Karpas-422 (cell line): ENCODE data around the gene MSH3. TPM values are rescaled to one million over a fixed set of nuclear protein-coding genes. Genes with fewer than 3 reads are reported as not detected.
"Not testable (repeated sequence)": the region's sequence is repeated elsewhere in the genome, so short reads cannot be mapped to it uniquely, and the experiment has no call there.

Source experiments
- DNase-seq: peaks from one replicate; pipeline ENCODE4 v3.0.0-alpha.2; 2015
- H2AFZ ChIP-seq: fragments of 200-600 bp; sonication (generic); 2 replicates; pipeline ENCODE4 v1.6.1; 2014; ENCODE audit warnings: antibody characterized with exemption, low read length, mixed read lengths
- H3K27ac ChIP-seq: fragments of 200-600 bp; sonication (generic); 2 replicates; pipeline ENCODE4 v1.5.1; 2014; ENCODE audit warnings: mild to moderate bottlenecking, low read length, moderate library complexity
- H3K27me3 ChIP-seq: fragments of 200-600 bp; sonication (generic); 2 replicates; pipeline ENCODE4 v1.6.1; 2014; ENCODE audit warnings: low read length, mixed read lengths
- H3K36me3 ChIP-seq: fragments of 200-600 bp; sonication (generic); 2 replicates; pipeline ENCODE4 v1.6.1; 2014; ENCODE audit warnings: low read length, mixed read lengths; ENCODE audit not compliant: insufficient read depth
- H3K4me1 ChIP-seq: fragments of 200-600 bp; sonication (generic); 2 replicates; pipeline ENCODE4 v1.6.1; 2014; ENCODE audit warnings: mild to moderate bottlenecking, low read length, mixed read lengths
- H3K4me2 ChIP-seq: fragments of 200-600 bp; sonication (generic); 2 replicates; pipeline ENCODE4 v1.6.1; 2014; ENCODE audit warnings: low read length, low read depth, mild to moderate bottlenecking; ENCODE audit not compliant: poor library complexity, severe bottlenecking
- H3K4me3 ChIP-seq: fragments of 200-600 bp; sonication (generic); 2 replicates; pipeline ENCODE4 v1.5.1; 2014; ENCODE audit warnings: mild to moderate bottlenecking, antibody characterized with exemption, low read length, mixed read lengths
- H3K79me2 ChIP-seq: fragments of 200-600 bp; sonication (generic); 2 replicates; pipeline ENCODE4 v1.6.1; 2014; ENCODE audit warnings: mild to moderate bottlenecking, low read length, mixed read lengths
- H3K9ac ChIP-seq: fragments of 200-600 bp; sonication (generic); 2 replicates; pipeline ENCODE4 v1.6.0; 2014; ENCODE audit warnings: low read length
- H3K9me2 ChIP-seq: fragments of 200-600 bp; sonication (generic), shearing (Covaris generic); replicated peaks from 2 replicates; pipeline ENCODE4 v1.6.0; 2014; ENCODE audit warnings: mild to moderate bottlenecking, low read length, moderate library complexity; ENCODE audit not compliant: insufficient read depth
- H3K9me3 ChIP-seq: fragments of 300-700, 200-600 bp; sonication (generic); 2 replicates; pipeline ENCODE4 v1.6.1; 2014; ENCODE audit warnings: low read length, mixed read lengths
- H4K20me1 ChIP-seq: fragments of 200-600 bp; sonication (generic); 2 replicates; pipeline ENCODE4 v1.6.1; 2014; ENCODE audit warnings: mild to moderate bottlenecking, antibody characterized with exemption, low read length, low read depth; ENCODE audit not compliant: insufficient read depth
- total RNA-seq: library from RNA; depleted of rRNA; stranded (reverse); fragments of >200 nt; shearing (Covaris generic); gene quantifications from 2 replicates; pipeline ENCODE4 v1.2.3, GENCODE V29; 2014; ENCODE audit warnings: low replicate concordance

MSH3 gene
- total RNA-seq, 1 experiment from 2014 or later, result 24.6 TPM

DNA sequence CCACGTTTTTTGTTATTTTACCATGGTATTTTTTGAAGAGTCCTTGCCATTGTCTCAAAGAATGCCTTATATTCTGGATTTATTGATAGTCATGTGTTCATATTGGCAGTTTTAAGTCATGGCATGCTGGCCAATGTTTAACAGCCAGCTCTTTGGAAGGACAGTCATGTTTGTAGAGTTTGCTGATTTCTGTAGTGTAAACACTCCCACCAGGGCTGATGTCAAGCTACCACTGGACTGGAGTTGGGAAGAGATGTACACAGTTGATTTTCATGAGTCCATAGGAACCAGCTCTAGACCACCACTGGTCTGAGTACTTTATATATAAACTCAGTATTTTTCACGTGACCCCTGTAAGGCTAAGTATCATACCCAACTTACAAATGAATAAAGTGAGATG is 125.6 kb downstream of the MSH3 start:
- Histone ChIP-seq H3K9me2 (no peaks in the 10 kb centered on the region), H3K4me3 (no peak overlapping the region), H3K27me3 (no peaks in the 10 kb centered on the region), H4K20me1 (no peaks in the 10 kb centered on the region), H3K36me3 (peaks cover 16% of the 10 kb centered on the region; the same call in 1 of the 2 replicates), H3K27ac (no peak overlapping the region), H3K4me1 (no peaks in the 10 kb centered on the region), H3K9ac (no peak overlapping the region), H3K79me2 (no peaks in the 10 kb centered on the region), H3K4me2 (no peak overlapping the region), H3K9me3 (no peaks in the 10 kb centered on the region), H2AFZ (no peak overlapping the region)
- no peak for DNase-seq

DNA sequence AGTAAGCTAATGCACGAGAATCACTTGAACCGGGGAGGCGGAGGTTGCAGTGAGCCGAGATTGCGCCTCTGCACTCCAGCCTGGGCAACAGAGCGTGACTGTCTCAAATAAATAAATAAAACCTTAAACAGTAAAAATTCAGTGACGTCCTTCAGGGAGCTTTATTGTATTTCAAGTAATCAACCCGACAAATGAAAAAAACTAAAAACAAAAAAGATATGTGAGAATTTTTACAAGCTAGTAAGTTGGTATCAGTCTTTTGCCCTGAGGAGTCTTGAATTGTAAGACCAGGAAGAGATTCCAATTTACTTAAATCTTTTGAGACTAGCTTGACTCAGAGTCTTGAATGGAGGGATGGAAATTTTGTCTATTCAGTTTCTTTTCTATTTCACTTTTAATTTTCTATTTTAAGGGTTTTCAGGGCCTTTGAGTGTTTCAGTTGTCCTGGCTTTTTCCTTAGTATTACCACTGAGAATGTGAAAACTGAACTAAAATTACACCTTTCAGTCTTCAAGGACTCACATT is 126.4 kb downstream of the MSH3 start:
- H3K36me3 ChIP-seq, result peaks cover 16% of the 10 kb centered on the region; the same call in 1 of the 2 replicates
- no peaks in the 10 kb centered on the region for H3K4me1 ChIP-seq
- no peaks in the 10 kb centered on the region for H4K20me1 ChIP-seq
- no peaks in the 10 kb centered on the region for H3K27me3 ChIP-seq
- no peak overlapping the region for H3K9ac ChIP-seq
- no peaks in the 10 kb centered on the region for H3K9me3 ChIP-seq
- H3K4me2 ChIP-seq, result no peak overlapping the region
- no peak overlapping the region for H3K27ac ChIP-seq
- H3K9me2 ChIP-seq, result no peaks in the 10 kb centered on the region
- no peaks in the 10 kb centered on the region for H3K79me2 ChIP-seq
- H2AFZ ChIP-seq, result no peak overlapping the region
- no peak for DNase-seq
- H3K4me3 ChIP-seq, result no peak overlapping the region

- DNase-seq, result no peak
- Histone ChIP-seq H3K9me3 (no peaks in the 10 kb centered on the region), H3K79me2 (no peaks in the 10 kb centered on the region), H4K20me1 (no peaks in the 10 kb centered on the region), H2AFZ (no peak overlapping the region), H3K27me3 (no peaks in the 10 kb centered on the region), H3K27ac (no peak overlapping the region), H3K4me1 (no peaks in the 10 kb centered on the region), H3K36me3 (peaks cover 16% of the 10 kb centered on the region; the same call in 1 of the 2 replicates), H3K9ac (no peak overlapping the region), H3K4me2 (no peak overlapping the region), H3K9me2 (no peaks in the 10 kb centered on the region), H3K4me3 (no peak overlapping the region)
Measured at GRCh38 chr5:80781356-80781755, 126.9 kb downstream of the MSH3 start.

DNA sequence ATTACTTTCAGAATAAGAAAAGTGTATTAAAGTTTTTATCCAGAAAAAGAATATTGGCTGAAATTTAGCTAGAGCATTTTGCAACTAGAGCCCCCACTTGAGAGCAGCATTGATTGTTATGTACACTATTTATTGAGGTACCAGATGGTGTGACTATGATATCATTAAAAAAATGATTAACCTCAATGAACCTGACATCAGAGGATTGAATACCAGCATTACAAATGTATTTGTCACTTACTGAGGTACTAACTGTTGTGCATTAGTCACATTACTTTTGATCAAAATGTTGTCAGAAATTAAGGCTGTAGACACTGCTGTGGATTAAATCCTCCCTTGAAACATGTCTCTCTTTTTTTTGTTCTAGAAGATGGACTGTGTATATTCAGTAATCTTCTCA is 128.2 kb downstream of the MSH3 start:
- DNase-seq, result no peak
- no peaks in the 10 kb centered on the region for H3K27me3 ChIP-seq
- no peaks in the 10 kb centered on the region for H3K79me2 ChIP-seq

GRCh38 chr5:80783751-80784150 is 129.3 kb downstream of the MSH3 start:
- H3K79me2 ChIP-seq, H3K4me2 ChIP-seq, H4K20me1 ChIP-seq, H3K9me2 ChIP-seq, DNase-seq, H3K4me1 ChIP-seq, H2AFZ ChIP-seq, H3K27me3 ChIP-seq, H3K4me3 ChIP-seq, H3K9ac ChIP-seq, H3K27ac ChIP-seq, H3K9me3 ChIP-seq: not testable (repeated sequence)
- H3K36me3 ChIP-seq, result peaks cover 16% of the 10 kb centered on the region; the same call in 1 of the 2 replicates

More for the DNA sequence above, 128.2 kb downstream of the MSH3 start:
- Histone ChIP-seq H3K36me3 (peaks cover 16% of the 10 kb centered on the region; the same call in 1 of the 2 replicates), H3K4me3 (no peak overlapping the region), H3K4me1 (no peaks in the 10 kb centered on the region), H3K4me2 (no peak overlapping the region), H4K20me1 (no peaks in the 10 kb centered on the region), H3K9me3 (no peaks in the 10 kb centered on the region), H3K9me2 (no peaks in the 10 kb centered on the region), H3K27ac (no peak overlapping the region), H2AFZ (no peak overlapping the region), H3K9ac (no peak overlapping the region)

DNA sequence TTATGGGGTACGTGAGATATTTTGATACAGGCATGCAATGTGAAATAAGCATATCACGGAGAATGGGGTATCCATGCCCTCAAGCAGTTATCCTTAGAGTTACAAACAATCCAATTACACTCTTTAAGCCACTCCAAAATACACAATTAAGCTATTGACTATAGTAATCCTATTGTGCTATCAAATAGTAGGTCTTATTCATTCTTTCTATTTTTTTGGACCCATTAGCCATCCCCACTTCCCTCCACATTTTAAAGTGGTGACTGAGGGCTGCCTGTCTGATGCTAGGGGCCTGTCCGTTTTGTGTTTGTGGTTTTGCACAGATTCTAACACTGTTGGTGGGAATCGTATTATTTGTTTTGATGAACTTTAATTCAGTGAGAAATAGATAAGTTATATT is 130.0 kb downstream of the MSH3 start:
- DNase-seq, result no peak
- H2AFZ ChIP-seq, result no peak overlapping the region
- H3K4me2 ChIP-seq, result no peak overlapping the region
- H3K79me2 ChIP-seq, result no peaks in the 10 kb centered on the region
- H3K9me2 ChIP-seq, result no peaks in the 10 kb centered on the region
- no peak overlapping the region for H3K27ac ChIP-seq
- H3K27me3 ChIP-seq, result no peaks in the 10 kb centered on the region
- H3K9ac ChIP-seq, result no peak overlapping the region
- H3K36me3 ChIP-seq, result peaks cover 16% of the 10 kb centered on the region; the same call in 1 of the 2 replicates
- no peak overlapping the region for H3K4me3 ChIP-seq
- H3K9me3 ChIP-seq, result no peaks in the 10 kb centered on the region
- no peaks in the 10 kb centered on the region for H4K20me1 ChIP-seq
- no peaks in the 10 kb centered on the region for H3K4me1 ChIP-seq

GRCh38 chr5:80789319-80790016 is 135.0 kb downstream of the MSH3 start:
- H3K4me3 ChIP-seq, H3K9me3 ChIP-seq, H2AFZ ChIP-seq, H3K9me2 ChIP-seq, H3K4me2 ChIP-seq, DNase-seq, H3K9ac ChIP-seq, H3K79me2 ChIP-seq, H3K27me3 ChIP-seq, H3K27ac ChIP-seq, H4K20me1 ChIP-seq: not testable (repeated sequence)
- H3K36me3 ChIP-seq, result peaks cover 29% of the 10 kb centered on the region
- H3K4me1 ChIP-seq, result peaks cover 14% of the 10 kb centered on the region

DNA sequence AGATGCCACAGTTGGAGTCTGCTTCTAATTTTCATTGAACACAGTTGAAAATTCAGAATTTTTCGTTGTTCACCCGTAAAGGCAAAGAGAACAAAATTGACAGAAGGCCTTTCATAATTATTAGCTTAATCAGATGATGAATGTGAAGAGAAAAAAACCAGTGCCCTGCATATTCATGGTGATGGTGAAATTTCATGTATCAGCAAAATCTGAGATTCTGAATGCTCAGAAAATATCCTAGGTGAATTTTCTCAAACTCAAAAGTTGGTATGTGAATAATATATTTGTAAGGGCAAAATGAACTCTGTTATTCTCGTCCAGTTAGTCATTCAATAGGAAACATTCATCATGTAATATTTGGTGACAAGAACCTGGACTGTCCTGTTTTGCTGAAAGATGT is 136.2 kb downstream of the MSH3 start:
- H2AFZ ChIP-seq, result no peak overlapping the region
- no peaks in the 10 kb centered on the region for H3K79me2 ChIP-seq
- no peak for DNase-seq
- no peaks in the 10 kb centered on the region for H3K27me3 ChIP-seq
- peaks cover 29% of the 10 kb centered on the region for H3K36me3 ChIP-seq
- no peaks in the 10 kb centered on the region for H3K9me2 ChIP-seq
- no peak overlapping the region for H3K9ac ChIP-seq
- H3K4me2 ChIP-seq, result no peak overlapping the region
- H3K9me3 ChIP-seq, result no peaks in the 10 kb centered on the region
- H4K20me1 ChIP-seq, result no peaks in the 10 kb centered on the region
- H3K4me3 ChIP-seq, result no peak overlapping the region
- peaks cover 14% of the 10 kb centered on the region for H3K4me1 ChIP-seq
- H3K27ac ChIP-seq, result no peak overlapping the region
